ENCODE results near the gene CMKLR1.

Gene CMKLR1

GRCh38 chr12:108298761-108299275, 40.3 kb downstream of the CMKLR1 start:
- TF ChIP-seq CTCF (conservative IDR thresholded peaks at IDR 0.05; ENCODE audit: low read depth): no peak
- POLR2A ChIA-PET (ENCODE audit: low non-redundant PET): no interaction called here
- DNase-seq (ENCODE audit: low spot score): no peak
- no peak overlapping the region for H3K27ac ChIP-seq
- CTCF ChIA-PET: no interaction called here

GRCh38 chr12:108297895-108298760, 41.0 kb downstream of the CMKLR1 start:
- H3K27ac ChIP-seq: no peak overlapping the region
- TF ChIP-seq CTCF (conservative IDR thresholded peaks at IDR 0.05; ENCODE audit: low read depth): no peak
- DNase-seq (ENCODE audit: low spot score): no peak
- ChIA-PET POLR2A (ENCODE audit: low non-redundant PET) (no interaction called here), CTCF (no interaction called here)

GRCh38 chr12:108297424-108297823, 41.7 kb downstream of the CMKLR1 start:
- no peak for DNase-seq (ENCODE audit: low spot score)
- H3K27ac ChIP-seq: no peak overlapping the region
- ChIA-PET POLR2A (ENCODE audit: low non-redundant PET) (no interaction called here), CTCF (no interaction called here)
- TF ChIP-seq CTCF (conservative IDR thresholded peaks at IDR 0.05; ENCODE audit: low read depth): no peak

GRCh38 chr12:108296945-108297344, 42.2 kb downstream of the CMKLR1 start:
- DNase-seq (ENCODE audit: low spot score): no peak
- CTCF ChIA-PET: interaction anchor here (0.6 kb wide), 1 partner anchor 8 kb away, joined by 3 read pairs; no protein-coding TSS in a partner anchor
- TF ChIP-seq CTCF (conservative IDR thresholded peaks at IDR 0.05; ENCODE audit: low read depth): no peak
- H3K27ac ChIP-seq: no peak overlapping the region
- POLR2A ChIA-PET (ENCODE audit: low non-redundant PET): no interaction called here

GRCh38 chr12:108295641-108296040, 43.5 kb downstream of the CMKLR1 start:
- POLR2A ChIA-PET (ENCODE audit: low non-redundant PET): no interaction called here
- CTCF ChIA-PET: interaction anchor here (0.6 kb wide), 1 partner anchor 56 kb away, joined by 3 read pairs; no protein-coding TSS in a partner anchor
- DNase-seq (ENCODE audit: low spot score): no peak
- no peak overlapping the region for H3K27ac ChIP-seq
- no peak for TF ChIP-seq CTCF (conservative IDR thresholded peaks at IDR 0.05; ENCODE audit: low read depth)

GRCh38 chr12:108289350-108290161, 49.6 kb downstream of the CMKLR1 start:
- H3K27ac ChIP-seq: no peak overlapping the region
- no peak for TF ChIP-seq CTCF (conservative IDR thresholded peaks at IDR 0.05; ENCODE audit: low read depth)
- no peak for DNase-seq (ENCODE audit: low spot score)
- ChIA-PET POLR2A (ENCODE audit: low non-redundant PET) (no interaction called here), CTCF (no interaction called here)
